Measurements from ENCODE around the gene ICE2. TPM values are rescaled to one million over a fixed set of nuclear protein-coding genes. Genes with fewer than 3 reads are reported as not detected.

Gene ICE2
- polyA plus RNA-seq, 1 donor = 41.1 TPM

DNA sequence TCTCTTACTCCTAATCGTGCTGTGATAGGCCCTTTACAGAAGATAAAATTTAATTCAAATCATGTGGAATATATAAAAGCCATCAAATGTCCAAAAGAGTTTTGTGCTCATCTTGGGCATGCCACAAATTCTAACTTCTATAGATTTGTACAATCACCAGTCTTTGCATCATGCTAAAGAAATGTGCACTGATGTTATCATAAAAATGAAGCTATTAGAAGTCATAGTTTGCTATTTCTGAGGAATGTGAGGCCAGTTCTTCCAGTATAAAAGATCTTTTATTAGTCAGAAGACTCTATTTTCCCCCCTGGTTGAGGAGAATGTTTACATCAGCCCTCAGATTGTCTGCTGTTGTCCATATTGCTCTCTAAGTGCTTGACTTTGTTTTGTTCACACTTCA is 79.0 kb downstream of the ICE2 start:
- Histone ChIP-seq H3K27ac (ENCODE audit: low read length) (no peak overlapping the region), H3K36me3 (ENCODE audit: control insufficient read depth, insufficient read depth, low read length) (peaks cover 12% of the 10 kb centered on the region), H3K27me3 (ENCODE audit: control insufficient read depth, insufficient read depth, low read length) (no peaks in the 10 kb centered on the region), H3K9me3 (ENCODE audit: control insufficient read depth, low read depth, low read length) (peaks cover 3% of the 10 kb centered on the region), H3K4me1 (ENCODE audit: control insufficient read depth, insufficient read depth, low read length) (peaks cover 33% of the 10 kb centered on the region), H3K4me3 (ENCODE audit: low read length) (no peak overlapping the region)
- DNase-seq = no peak
- no CpG with 5 or more reads among the region's 1 CpG for WGBS (ENCODE audit: insufficient coverage, low lambda C conversion rate)

DNA sequence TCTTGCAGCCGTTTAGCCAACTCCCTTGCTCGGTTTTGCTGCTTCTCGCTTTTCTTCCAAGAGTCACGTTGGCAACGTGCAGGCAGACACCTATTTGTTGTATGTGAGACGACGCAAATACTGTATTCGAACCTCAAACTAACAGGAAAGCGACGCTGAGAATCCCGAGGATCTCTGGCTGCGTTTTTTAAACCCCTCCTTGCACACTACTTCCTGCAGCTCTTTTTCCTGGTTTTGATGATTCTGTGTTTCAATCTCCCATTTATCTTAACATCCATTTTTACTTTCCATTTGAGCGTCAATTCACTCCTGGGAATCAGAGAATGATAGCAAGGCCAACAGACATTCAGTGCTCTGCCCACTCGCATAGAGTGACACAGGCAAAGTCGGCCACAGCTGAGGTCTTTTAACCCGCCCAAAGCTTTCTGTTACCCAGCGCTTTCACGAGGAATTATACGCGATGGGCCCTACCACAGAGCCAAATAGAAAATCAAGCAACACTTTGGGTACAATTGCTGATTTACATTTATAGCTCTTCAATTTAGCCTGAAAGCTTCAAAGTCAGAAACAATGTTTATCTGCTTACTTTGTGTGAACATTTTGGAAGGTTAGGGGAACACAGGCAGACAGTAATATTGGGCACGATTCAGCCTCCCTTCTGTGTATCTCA is 79.6 kb downstream of the ICE2 start:
- DNase-seq = no peak
- peaks cover 3% of the 10 kb centered on the region for H3K9me3 ChIP-seq (ENCODE audit: control insufficient read depth, low read depth, low read length)
- peak overlapping the region; percentile 96 for H3K27ac ChIP-seq (ENCODE audit: low read length)
- H3K4me1 ChIP-seq (ENCODE audit: control insufficient read depth, insufficient read depth, low read length) = peaks cover 39% of the 10 kb centered on the region
- no peaks in the 10 kb centered on the region for H3K27me3 ChIP-seq (ENCODE audit: control insufficient read depth, insufficient read depth, low read length)
- no peak overlapping the region for H3K4me3 ChIP-seq (ENCODE audit: low read length)
- WGBS (ENCODE audit: insufficient coverage, low lambda C conversion rate) = 88% methylated on average over 1 of the region's 21 CpGs
- peaks cover 17% of the 10 kb centered on the region for H3K36me3 ChIP-seq (ENCODE audit: control insufficient read depth, insufficient read depth, low read length)

DNA sequence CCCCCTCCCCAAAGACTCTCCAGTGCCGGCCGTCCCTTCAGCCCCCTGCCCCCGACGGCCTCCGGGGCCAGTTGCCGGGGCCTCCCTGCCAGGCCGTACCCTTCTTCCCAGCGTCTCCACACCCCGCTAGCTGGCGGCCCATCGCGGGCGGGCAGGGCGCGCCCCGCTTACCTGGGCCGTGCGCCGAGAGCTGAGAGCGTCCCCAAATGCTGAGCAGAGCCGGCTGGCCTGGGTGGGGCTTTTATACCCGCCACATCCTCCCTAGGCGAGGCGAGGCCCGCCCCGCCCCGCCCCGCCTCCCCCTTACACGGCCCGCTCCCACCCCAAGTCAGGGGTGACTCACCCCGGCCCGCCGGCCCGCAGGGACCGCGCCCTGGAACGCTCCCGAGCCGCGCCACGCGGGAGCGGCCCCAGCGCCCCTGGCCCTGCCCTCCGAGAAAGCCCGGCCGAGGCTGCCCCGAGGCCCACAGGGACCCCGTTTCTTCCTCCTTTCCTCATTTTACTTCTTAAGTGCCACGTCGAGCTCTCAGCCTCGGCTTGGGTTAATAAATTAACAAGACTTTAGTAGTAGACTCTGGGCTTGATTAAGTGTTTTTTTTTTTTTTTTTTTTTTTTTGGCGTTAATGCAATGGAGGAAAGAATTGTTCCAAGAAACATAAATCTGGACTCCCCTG is 81.0 kb downstream of the ICE2 start, which contains the start of gene ANXA2:
Gene ANXA2 (minus strand): TSS at position 215 of the 674 bp plus-strand sequence. CDS start 11,911 bp downstream, outside the sequence.
- peaks cover 17% of the 10 kb centered on the region for H3K36me3 ChIP-seq (ENCODE audit: control insufficient read depth, insufficient read depth, low read length)
- peaks cover 48% of the 10 kb centered on the region for H3K4me1 ChIP-seq (ENCODE audit: control insufficient read depth, insufficient read depth, low read length)
- WGBS (ENCODE audit: insufficient coverage, low lambda C conversion rate) = no CpG with 5 or more reads among the region's 53 CpGs
- H3K4me3 ChIP-seq (ENCODE audit: low read length) = peak within 1 kb of the TSS; percentile 69
- H3K9me3 ChIP-seq (ENCODE audit: control insufficient read depth, low read depth, low read length) = peaks cover 3% of the 10 kb centered on the region
- H3K27ac ChIP-seq (ENCODE audit: low read length) = peak within 1 kb of the TSS; percentile 96
- DNase-seq = peak; percentile 87 to 93
- H3K27me3 ChIP-seq (ENCODE audit: control insufficient read depth, insufficient read depth, low read length) = no peaks in the 10 kb centered on the region

DNA sequence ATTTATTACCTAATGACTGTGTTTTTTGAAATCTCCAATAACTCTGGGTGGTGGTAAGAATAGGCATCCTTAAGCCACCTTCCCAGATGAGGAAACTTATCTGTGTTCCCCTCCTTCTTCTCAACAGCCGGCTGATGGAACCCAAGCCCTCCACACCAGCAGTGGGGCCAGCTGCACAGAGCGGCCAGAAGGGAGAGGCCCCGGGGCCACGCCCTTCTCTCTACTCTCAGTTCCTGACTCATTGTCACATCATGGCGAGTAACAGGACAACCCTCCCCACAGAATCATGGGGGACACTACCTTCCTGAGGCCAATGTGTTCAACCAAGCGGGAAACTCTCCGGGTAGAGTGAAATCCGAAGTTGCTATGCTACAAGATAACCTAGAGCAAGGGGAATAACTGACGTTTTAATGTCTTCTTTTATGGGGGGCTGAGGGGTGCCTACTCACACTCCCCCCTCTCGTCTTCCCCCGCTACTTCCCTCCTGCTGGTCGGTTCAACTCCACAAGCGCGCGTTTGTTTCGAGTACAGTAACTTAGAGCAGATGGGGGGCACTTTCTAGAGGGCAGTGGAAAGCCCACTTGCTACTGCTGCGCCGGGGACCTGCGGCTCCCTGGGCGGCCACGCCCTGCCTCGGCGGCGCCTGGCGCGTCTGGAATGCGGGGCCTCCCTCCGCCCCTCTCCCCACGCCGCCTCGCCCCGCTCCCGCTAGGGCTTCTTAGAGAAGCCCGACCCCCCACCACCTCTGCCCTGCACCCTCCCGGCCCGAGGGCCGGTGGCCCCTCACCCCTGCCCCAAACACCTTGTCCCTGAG is 81.8 kb downstream of the ICE2 start:
- H3K4me3 ChIP-seq (ENCODE audit: low read length) = peak overlapping the region; percentile 69
- peak overlapping the region; percentile 96 for H3K27ac ChIP-seq (ENCODE audit: low read length)
- H3K4me1 ChIP-seq (ENCODE audit: control insufficient read depth, insufficient read depth, low read length) = peaks cover 47% of the 10 kb centered on the region
- H3K9me3 ChIP-seq (ENCODE audit: control insufficient read depth, low read depth, low read length) = peaks cover 3% of the 10 kb centered on the region
- DNase-seq = peak; percentile 88 to 96
- no peaks in the 10 kb centered on the region for H3K27me3 ChIP-seq (ENCODE audit: control insufficient read depth, insufficient read depth, low read length)
- peaks cover 17% of the 10 kb centered on the region for H3K36me3 ChIP-seq (ENCODE audit: control insufficient read depth, insufficient read depth, low read length)
- no CpG with 5 or more reads among the region's 37 CpGs for WGBS (ENCODE audit: insufficient coverage, low lambda C conversion rate)

DNA sequence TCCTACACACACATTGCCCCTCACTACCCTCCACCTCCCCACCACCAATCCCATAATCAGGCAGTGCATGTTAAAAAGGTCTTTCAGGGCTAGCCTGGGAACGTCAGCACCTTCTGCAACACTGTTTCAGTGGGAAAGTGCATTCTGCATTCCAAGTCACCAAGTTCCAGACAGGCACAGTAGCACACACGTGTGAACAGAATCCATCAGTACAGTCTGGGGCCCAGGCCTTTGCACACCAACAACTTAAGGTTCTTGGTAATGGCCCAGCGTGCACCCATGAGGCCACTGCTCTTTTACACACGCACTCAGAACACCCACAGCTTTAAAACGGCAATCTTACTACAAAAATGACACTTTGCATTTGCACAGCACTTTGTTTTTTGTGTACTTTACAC is 82.4 kb downstream of the ICE2 start:
- DNase-seq = peak in 1 of 2 donors; percentile 40
- no peaks in the 10 kb centered on the region for H3K27me3 ChIP-seq (ENCODE audit: control insufficient read depth, insufficient read depth, low read length)
- H3K4me3 ChIP-seq (ENCODE audit: low read length) = peak overlapping the region; percentile 69
- no CpG with 5 or more reads among the region's 5 CpGs for WGBS (ENCODE audit: insufficient coverage, low lambda C conversion rate)
- peaks cover 17% of the 10 kb centered on the region for H3K36me3 ChIP-seq (ENCODE audit: control insufficient read depth, insufficient read depth, low read length)
- H3K9me3 ChIP-seq (ENCODE audit: control insufficient read depth, low read depth, low read length) = peaks cover 3% of the 10 kb centered on the region
- H3K27ac ChIP-seq (ENCODE audit: low read length) = peak overlapping the region; percentile 96
- peaks cover 50% of the 10 kb centered on the region for H3K4me1 ChIP-seq (ENCODE audit: control insufficient read depth, insufficient read depth, low read length)

DNA sequence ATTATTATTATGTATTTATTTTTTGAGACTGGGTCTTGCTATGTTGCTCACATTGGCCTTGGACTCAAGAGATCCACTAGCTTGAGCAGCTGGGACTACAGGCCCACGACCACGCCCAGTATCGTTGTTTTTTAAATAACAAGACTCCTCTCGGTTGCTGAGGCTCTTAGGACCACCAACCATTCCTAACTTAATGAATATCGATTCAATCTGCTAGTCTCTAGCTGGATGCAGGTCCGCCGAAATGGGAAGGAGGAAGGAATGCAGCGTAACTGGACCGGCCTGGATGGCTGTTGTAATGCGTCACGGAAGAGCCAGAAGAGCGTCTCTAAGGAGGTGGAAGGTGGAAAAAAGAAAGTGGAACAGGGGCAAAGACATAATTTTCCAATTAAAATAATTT is 82.8 kb downstream of the ICE2 start:
- WGBS (ENCODE audit: insufficient coverage, low lambda C conversion rate) = 89% methylated on average over 5 of the region's 12 CpGs
- H3K4me3 ChIP-seq (ENCODE audit: low read length) = peak overlapping the region; percentile 69
- H3K27ac ChIP-seq (ENCODE audit: low read length) = peak overlapping the region; percentile 96
- H3K4me1 ChIP-seq (ENCODE audit: control insufficient read depth, insufficient read depth, low read length) = peaks cover 55% of the 10 kb centered on the region
- peaks cover 17% of the 10 kb centered on the region for H3K36me3 ChIP-seq (ENCODE audit: control insufficient read depth, insufficient read depth, low read length)
- no peaks in the 10 kb centered on the region for H3K27me3 ChIP-seq (ENCODE audit: control insufficient read depth, insufficient read depth, low read length)
- no peak for DNase-seq
- peaks cover 3% of the 10 kb centered on the region for H3K9me3 ChIP-seq (ENCODE audit: control insufficient read depth, low read depth, low read length)

DNA sequence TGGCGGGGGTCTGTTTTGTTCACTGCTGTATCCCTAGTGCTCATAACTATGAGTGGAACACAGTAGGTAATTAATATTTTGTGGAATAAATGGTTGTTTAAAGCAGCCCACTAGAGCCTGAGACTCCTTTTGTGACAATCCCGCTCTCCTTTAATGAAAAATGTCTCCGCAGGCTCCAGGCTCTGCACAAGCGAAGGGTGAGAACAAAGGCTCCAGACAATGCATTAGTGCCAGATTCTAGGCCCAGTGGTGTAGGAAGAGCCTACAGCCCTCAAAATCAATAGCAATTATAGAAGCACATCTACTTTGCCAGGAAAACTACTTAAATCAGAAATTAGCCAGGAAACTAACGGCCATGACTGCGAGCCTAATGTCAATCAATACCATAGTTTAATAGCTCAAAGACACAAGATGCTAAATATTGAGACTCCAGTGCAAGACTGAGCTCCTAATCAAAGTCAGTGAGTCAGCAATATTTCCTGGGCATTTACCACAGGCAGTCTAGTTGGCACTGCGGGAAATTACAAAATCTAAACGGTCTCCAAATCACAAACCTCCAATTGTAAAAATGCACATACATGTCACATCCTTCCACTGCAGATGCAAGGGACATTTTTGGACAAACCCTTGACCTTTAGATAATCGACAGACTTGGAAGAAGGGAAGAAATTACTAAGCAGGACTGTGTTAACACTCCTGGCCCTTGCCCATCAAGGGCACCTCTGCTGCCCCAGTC is 83.5 kb downstream of the ICE2 start:
- no peak for DNase-seq
- Histone ChIP-seq H3K4me1 (ENCODE audit: control insufficient read depth, insufficient read depth, low read length) (peaks cover 61% of the 10 kb centered on the region), H3K27me3 (ENCODE audit: control insufficient read depth, insufficient read depth, low read length) (no peaks in the 10 kb centered on the region), H3K36me3 (ENCODE audit: control insufficient read depth, insufficient read depth, low read length) (peaks cover 17% of the 10 kb centered on the region), H3K4me3 (ENCODE audit: low read length) (no peak overlapping the region), H3K27ac (ENCODE audit: low read length) (peak overlapping the region; percentile 96), H3K9me3 (ENCODE audit: control insufficient read depth, low read depth, low read length) (peaks cover 3% of the 10 kb centered on the region)
- WGBS (ENCODE audit: insufficient coverage, low lambda C conversion rate) = 96% methylated on average over 3 of the region's 9 CpGs

DNA sequence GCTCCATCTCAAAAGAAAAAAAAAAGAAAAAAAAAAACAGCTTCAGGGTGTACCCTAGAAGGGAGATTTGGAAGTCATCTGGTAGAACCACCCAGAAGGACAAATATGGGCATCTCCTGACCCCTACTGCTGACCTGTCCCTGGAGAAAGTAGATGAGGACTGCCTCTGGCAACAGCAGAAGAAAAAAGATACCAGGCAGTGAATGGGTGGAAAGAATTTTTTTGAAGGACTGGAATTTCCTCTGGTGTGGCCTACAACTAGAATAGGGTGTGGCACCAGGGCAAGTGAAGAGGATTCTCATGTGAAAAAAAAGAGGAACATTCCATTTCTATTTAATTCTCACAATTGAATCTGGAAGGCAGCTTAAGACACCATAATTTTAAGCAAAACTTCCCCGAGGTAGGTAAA is 84.2 kb downstream of the ICE2 start:
- WGBS (ENCODE audit: insufficient coverage, low lambda C conversion rate) = no CpG with 5 or more reads among the region's 1 CpG
- H3K9me3 ChIP-seq (ENCODE audit: control insufficient read depth, low read depth, low read length) = peaks cover 3% of the 10 kb centered on the region
- no peak for DNase-seq
- H3K4me3 ChIP-seq (ENCODE audit: low read length) = no peak overlapping the region
- H3K27ac ChIP-seq (ENCODE audit: low read length) = peak overlapping the region; percentile 93
- no peaks in the 10 kb centered on the region for H3K27me3 ChIP-seq (ENCODE audit: control insufficient read depth, insufficient read depth, low read length)
- H3K4me1 ChIP-seq (ENCODE audit: control insufficient read depth, insufficient read depth, low read length) = peaks cover 67% of the 10 kb centered on the region
- H3K36me3 ChIP-seq (ENCODE audit: control insufficient read depth, insufficient read depth, low read length) = peaks cover 18% of the 10 kb centered on the region

DNA sequence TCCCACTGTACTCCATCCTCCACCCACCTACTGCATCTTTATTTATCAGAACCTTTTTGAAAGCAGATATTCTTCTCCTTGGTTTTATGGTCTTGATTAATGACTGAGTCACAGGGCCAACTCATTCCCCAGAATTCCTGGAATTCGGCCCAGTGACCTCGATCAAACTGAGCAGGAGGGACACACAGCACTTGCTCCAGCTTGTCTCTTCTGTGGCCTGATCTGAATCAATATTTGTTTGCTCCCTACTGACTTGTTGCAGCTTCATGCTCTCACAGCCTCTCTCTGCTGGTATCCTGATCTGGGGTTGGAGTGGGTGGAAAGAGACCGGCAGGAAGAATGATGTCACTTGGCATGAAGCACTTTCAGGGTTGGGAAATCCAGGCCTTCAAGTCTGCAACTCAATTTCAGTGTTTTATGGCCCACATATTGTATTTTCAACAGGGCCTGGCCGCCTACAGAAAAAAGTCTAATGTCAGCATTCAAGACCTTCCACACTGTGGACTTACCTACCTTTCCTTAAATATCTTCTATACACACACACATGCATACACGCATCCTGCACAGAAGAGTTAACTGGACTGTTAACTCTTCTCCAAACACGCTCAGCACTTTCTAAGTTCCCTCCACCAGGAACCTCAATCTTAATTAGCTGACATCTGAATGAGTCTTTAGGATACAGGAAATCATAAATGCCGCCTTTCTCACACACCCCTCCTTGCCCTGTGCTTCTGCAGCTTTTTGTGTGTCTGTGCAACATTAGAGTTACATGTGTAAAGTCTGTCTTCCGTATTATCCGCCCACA is 85.8 kb downstream of the ICE2 start:
- Histone ChIP-seq H3K4me3 (ENCODE audit: low read length) (no peak overlapping the region), H3K27ac (ENCODE audit: low read length) (peak overlapping the region; percentile 93), H3K9me3 (ENCODE audit: control insufficient read depth, low read depth, low read length) (no peaks in the 10 kb centered on the region), H3K36me3 (ENCODE audit: control insufficient read depth, insufficient read depth, low read length) (peaks cover 20% of the 10 kb centered on the region), H3K27me3 (ENCODE audit: control insufficient read depth, insufficient read depth, low read length) (no peaks in the 10 kb centered on the region), H3K4me1 (ENCODE audit: control insufficient read depth, insufficient read depth, low read length) (peaks cover 76% of the 10 kb centered on the region)
- DNase-seq = peak; percentile 88 to 94
- 54% methylated on average over 2 of the region's 9 CpGs for WGBS (ENCODE audit: insufficient coverage, low lambda C conversion rate)

All from large intestine (tissue), 3 donors.